GM11168 (cell line): Measurements from ENCODE around the gene DTX1.

Source experiments
- in situ Hi-C: fragments of 300-500 bp; cut with MboI; formaldehyde crosslinking; loops from one replicate; pipeline ENCODE4 v1.12.0; 2022; ENCODE audit warnings: low sequenced_read_pairs; ENCODE audit not compliant: unreplicated experiment

DTX1 gene

DNA sequence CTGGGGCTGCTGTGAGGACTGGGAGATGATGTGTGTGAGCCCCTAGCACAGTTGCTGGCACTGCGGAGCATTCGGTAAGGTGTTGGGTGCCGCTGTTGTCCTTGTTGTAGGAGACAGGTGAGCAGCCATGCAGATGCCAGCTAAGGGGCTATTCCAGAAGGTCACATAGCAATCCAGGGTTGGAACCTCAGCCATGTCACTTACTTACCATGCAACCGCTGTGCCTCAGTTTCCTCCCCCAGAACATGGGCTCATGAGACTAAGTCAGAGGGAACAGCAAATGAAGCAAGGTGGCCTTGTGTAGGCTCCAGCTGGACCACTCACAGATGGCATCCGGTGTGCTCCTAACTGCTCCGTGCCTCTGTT lies 13.2 kb downstream of the DTX1 start:
- in situ Hi-C loops: no loop called here

DNA sequence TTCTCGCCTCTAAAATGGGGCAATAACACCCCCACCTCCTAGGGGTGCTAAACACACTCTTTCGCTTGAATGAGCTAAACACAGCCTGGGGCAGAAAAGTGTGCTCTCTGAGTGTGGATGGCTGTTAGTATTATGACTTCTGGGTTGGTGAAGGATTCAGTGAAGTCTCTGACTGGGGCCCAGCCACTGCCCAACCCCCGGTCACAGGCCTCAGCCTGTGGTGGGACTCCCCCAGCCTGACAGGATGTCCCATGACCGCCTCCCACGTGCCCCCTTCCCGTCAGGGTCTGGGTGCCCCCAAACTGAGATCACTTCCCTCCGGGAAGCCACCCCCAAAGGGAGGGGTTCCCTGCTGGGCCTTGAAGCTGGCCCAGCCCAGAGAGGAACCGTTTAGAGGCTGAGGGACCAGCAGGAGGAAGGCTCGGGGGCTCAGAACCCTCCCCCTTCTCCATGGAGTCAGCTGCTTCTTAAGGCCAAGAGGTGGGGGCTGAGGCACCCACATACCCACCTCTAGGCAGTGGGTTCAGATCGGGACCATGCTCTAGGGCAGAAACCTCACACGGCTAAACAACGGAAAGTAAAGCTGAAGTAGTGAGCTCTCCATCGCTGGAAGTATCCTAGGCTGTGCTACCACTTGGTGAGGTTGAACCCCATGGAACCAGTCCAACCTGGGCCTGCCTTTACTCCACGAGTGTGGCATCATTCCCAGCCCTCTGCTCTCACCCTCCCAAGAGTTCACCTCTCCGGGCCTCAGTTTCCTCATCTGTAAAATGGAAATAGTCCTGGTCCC lies 13.8 kb downstream of the DTX1 start:
- in situ Hi-C loops: no loop called here

DNA sequence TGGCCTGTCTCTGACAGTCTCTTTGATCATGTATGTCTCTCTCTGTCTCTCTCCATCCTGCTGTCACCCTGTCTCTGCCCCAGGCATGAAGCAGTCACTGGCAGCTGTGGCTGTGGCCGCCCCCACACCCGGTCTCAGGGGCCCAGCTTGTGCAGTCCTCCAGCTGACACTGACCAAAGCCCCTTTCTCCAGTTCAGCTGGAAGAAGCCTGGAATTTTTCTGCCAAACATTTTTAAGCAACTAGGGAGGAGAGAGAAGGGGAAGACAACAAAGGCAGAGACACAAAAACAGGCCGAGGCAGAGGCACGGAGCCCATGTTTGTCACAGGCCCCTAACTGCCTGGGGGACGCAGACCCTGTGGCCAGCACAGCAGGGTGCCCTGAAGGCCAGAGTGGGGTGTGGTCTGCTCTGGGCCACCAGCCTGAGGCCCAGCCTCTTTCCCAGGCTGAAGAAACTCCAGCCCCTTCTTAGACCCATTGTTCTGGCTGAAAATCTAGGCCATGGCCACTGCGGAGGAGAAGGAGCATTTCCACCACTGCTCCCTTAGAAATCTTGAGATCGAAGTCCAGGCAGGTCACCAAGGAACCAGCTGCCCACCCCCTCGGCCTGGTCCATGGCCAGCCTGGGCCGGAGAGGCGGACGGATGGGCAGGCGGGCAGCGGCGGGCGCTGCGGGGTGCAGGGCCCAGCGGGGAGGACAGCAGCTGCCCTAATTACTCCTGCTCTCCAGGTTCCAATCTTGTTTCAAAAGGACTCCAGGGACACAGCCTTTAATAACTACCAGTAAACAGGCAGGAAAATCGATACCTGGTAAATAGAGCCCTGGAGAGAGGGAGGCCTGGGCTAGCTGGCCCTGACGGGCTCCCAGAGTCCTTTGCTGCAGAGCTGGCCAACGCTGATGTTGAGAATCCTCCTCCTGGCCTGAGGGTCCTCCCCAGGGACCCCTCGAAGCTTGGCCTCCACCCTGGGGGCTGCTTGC lies 14.9 kb downstream of the DTX1 start:
- in situ Hi-C loops: no loop called here

DNA sequence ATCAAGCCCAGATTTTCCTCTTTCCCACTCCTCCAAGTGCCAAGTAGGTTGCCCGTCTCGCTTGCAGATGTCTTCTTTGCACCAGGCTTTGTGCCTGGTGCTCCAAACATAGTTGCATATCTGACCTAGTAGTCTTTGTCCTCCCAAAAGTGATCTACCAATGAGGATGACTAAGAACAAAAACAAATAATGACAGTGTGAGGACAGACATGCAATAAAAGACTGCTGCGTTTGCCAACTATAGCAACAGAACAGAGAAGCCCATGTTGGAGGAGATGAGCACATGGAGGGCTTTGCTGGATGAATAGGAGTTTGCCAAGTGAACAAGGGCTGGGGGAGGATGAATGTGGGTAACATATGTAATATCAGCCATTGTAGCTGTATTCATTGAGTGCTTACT lies 15.6 kb downstream of the DTX1 start:
- in situ Hi-C loops: no loop called here

DNA sequence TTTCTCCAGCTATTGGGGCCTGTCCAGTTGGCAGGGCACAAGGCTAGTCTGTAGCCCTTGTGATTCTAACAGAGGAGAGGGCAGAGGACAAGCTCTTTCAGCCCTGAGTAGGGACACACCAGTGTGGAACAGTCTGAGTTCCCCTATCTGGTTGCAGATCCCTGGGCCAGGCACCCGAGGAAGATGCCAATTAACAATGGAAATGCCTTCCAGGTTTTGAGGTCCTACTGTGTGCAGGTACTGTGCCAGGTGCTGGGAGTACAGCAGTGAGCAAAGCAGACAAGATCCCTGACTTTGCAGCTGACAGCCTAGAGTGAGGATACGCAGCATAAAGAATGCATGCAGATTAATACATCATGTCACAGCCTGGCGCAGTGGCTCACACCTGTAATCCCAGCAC lies 17.1 kb downstream of the DTX1 start:
- in situ Hi-C loops: no loop called here

DNA sequence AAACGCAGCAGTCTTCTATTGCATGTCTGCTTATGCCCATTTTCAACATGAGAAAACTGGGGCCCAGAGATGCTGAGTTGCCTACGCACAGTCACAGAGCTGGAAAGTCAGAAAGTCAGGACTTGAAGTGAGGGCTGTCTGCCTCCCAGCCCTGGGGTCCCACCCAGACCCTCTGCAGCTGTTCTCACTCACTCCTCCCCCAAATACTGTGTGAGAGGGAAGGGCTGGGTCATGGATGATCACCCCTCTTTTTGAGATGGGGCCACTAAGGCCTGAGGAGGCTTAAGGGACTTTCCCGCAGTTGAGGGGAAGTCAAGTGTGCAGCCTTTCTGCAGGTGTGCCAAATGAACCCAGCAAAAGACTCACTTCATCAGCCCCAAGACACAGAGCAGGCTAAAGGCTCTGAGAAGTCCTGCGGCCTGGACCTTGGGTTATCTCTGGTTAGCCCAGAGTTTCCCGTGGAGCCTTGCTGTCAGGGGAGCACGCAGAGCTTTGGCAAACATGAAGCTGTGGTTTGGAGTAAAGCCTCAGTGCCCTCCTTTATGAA lies 18.7 kb downstream of the DTX1 start:
- in situ Hi-C loops: no loop called here

DNA sequence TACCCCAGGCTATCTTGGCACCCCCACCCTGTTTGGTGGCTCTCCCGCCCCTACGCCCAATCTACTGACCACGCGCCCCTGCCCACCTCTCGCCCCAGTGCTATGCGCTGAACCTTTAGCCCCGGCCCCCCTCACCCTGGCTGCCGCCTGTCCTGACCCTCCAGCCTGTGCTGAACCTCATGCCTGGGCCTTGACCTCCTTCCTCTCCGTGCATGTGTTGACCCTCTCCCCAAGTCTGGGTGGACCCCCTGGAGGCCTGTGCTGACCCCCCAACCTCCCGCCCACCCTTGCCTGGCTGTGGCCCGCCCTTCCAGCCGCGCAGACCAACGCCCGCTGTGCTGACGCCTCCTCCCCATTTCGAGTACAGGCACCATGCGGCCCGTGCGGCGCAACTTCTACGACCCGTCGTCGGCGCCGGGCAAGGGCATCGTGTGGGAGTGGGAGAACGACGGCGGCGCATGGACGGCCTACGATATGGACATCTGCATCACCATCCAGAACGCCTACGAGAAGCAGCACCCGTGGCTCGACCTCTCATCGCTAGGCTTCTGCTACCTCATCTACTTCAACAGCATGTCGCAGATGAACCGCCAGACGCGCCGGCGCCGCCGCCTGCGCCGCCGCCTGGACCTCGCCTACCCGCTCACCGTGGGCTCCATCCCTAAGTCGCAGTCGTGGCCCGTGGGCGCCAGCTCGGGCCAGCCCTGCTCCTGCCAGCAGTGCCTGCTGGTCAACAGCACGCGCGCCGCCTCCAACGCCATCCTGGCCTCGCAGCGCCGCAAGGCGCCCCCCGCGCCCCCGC lies 20.7 kb downstream of the DTX1 start:
- in situ Hi-C loops: no loop called here

DNA sequence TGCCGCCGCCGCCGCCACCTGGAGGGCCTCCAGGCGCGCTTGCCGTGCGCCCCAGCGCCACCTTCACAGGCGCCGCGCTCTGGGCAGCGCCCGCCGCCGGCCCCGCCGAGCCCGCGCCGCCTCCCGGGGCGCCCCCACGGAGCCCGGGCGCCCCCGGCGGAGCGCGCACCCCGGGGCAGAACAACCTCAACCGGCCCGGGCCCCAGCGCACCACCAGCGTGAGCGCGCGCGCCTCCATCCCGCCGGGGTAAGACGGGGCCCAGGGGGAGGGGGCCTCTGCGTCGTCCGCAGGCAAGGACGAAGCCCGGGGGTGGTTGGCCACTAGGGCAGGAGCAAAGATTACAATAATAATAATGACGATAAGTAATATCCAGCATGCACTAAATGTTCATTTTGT lies 21.3 kb downstream of the DTX1 start:
- in situ Hi-C loops: no loop called here

DNA sequence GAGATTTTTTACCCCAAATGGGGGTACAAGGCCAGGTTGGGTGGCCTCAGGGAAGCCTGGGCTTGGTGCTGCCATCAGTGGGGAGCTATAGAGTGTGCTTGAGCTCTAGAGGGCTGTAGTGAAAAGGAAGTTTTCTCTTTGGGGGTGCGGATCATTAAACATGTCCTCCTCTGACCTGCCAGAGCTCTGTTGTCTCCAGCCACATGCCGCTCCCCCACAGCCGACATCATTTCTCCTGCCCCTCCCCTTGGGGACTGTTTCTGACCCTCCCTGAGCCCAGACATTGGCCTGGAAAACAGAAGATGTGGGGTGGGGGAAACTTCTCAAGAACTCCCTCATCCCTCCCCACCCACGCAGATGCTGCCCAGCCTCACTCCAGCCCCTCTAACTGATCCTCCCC lies 25.3 kb downstream of the DTX1 start:
- in situ Hi-C loops: no loop called here

DNA sequence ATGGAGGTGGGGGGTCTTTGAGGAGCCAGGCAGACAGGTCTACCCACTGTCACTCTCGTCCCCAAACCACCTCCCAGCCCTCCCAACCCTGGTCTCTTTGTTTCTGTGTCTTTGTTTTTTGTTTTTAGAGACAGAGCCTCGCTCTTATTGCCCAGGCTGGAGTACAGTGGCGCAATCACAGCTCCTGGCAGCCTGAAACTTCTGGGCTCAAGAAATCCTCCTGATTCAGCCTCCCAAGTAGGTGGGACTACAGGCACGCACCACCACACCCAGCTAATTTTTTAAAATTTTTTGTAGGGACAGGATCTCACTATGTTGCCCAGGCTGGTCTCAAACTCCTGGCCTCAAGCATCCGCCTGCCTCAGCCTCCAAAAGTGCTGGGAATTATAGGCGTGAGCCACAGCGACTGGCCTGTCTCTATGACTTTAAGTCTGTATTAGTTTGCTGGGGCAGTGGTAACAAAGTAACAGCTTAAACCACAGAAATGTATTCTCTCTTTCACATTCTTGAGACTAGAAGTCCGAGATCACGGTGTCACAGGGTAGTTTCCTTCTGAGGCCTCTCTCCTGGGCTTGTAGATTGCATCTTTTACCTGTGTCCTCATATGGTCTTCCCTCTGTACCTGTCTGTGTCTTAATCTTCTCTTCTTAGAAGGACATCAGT lies 26.1 kb downstream of the DTX1 start:
- in situ Hi-C loops: no loop called here

DNA sequence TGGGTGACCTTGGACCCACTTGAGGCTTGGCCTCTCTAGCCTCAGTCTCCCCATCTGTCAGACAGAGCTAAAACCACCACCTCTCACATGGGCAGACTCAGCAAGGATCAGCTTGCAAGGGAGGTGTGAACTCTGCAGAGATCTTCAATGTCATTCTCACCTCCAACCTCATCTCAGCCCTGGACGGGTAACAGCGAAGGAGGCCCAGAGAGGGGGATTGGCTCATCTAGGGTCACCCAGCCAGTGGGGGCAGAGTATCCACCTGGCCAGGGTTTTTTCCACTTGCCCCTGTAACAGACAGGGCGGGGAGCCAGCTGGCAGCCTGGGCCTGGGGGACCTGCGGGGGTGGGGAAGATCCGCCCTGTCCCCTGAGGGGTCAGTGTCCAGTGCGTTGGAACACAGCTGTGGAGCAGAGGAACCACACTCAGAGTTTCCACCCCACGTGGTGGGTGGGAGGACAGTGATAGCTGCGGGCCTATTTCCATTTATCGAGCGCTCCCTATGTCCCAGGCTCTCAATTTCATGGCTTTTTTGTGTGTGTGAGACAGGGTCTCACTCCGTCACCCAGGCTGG lies 27.4 kb downstream of the DTX1 start:
- in situ Hi-C loops: no loop called here

DNA sequence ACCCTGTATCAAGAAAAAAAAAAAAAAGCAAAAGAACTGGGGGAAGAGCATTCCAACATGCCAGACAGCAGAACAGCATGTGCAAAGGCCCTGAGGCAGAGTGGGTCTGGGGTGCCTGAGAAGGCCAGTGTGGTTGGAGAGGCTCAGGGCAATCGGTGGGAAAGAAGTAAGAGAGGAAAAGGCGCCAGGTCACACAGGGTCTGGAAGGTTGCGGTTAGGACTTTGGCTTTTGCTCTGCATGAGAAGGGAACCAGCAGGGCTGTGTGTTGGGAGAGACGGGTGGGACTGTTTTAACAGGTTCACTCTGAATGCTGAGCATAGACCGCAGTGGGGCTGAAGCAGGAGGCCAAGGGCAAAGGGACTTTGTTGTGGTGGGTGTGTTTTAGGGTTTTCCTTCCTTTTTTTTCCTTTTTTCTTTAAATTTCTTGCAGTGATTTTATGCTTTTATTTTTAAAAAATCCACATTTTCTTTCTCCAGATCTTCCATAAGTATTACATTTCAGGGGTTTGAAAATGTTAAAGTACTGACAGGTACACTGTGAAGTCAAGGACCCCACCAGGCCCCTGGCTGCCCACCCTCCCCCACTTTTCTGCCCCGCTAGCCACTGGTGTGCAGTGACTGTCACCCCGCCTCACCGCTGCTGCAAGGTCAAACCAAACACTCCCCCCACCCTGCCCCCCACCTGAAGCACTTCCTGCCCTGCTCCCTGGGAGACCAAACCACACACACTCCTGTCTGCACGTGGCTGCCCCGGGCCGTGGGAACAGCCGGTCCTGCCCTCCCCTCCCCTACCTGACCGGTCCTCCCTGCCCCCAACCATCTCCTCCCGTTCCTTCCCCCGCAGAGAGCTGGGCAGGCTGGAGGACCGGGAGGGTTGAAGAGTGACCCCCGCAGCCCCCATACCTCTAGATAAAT lies 30.0 kb downstream of the DTX1 start:
- in situ Hi-C loops: no loop called here

DNA sequence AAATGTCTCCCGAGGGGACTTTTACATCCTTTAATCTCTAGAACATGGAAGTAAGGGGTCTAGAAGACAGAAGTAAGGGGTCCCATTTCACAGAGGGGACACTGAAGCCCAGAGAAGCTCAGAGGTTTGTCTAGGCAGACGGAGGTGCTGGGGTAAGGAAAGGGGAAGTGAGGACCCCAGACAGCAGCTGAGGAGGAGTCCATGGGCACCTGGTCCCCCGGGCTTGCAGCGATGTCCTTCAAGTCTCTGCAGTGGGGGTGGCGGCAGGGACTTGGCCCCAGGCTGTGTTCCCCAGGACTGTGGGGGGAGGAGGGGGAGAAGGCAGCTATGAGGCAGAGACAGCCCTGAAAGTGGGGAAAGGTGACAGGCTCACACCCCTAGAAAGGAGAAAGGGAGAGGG lies 30.7 kb downstream of the DTX1 start:
- in situ Hi-C loops: no loop called here

DNA sequence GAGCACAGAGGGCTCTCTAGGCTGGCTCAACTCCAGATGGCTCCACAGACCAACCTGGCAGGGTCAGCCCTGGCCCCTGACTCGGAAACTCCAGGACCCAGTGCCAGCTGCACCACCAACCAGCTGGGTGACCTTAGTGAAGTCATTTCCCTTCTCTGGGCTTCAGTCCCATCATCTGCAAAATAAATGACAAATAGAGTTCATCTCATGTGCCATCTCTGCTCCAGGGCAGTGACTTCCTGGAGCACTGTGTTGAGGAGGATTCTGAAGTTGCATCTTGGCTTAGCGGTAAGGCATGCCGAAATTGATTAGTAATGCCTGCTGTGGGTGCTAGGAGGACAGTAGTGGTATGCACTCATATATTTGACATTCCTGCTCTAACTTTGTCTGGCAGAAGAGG lies 31.5 kb downstream of the DTX1 start:
- in situ Hi-C loops: no loop called here

DNA sequence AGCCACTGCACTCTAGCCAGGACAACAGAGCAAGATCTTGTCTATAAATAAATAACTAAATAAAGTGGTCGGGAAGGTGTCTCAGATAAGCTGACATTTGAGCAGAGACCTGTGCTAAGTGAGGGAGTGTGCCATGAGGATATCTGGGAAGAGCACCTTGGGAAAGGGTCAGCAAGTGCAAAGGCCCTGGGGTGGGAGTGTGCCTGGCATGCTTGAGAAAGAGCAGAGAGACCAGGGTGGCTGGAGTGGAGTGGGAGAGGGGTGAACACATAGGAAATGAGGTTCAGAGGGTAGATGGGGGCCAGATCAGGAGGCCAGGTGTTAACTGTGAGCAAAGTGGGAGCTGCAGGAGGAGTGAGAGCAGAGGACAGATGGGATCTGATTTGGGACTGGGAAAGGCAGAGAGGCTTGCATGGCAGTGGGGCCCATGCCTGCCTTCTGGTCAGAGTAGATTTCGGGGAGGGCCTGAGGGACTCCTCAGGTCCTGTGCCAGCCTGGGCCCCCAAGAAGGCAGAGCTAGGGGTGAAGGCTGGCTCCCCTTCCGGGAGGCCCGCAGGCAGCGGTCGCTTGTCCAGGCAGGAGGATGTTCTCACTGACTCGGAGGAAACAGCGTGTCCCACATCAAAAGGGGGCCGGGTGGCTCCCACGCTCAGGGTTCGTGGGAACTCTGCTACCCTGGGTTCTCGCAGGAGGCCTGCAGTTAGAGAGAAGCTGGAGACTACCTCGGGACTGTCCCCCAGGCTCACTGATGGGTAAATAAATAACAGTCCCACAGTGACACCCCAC lies 32.6 kb downstream of the DTX1 start:
- in situ Hi-C loops: no loop called here

DNA sequence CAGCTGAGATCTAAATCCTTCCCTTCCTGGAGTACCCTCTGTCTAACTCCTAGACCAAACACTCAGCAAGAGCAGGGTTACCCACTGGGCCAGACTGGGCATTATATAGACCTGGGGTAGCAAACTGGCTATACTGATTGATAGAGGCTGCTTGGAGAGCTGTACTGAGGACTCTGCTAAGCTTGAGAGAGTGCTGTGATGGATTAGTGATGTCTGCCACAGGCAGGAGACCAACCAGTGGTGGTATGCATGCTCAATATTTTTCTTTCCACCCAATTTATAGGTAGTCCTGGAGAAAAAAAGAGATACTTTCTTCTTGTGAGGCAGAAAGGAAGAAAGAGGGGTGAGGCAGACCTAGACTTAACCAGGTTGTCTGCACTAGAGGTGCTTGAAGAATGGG lies 33.3 kb downstream of the DTX1 start:
- in situ Hi-C loops: no loop called here

DNA sequence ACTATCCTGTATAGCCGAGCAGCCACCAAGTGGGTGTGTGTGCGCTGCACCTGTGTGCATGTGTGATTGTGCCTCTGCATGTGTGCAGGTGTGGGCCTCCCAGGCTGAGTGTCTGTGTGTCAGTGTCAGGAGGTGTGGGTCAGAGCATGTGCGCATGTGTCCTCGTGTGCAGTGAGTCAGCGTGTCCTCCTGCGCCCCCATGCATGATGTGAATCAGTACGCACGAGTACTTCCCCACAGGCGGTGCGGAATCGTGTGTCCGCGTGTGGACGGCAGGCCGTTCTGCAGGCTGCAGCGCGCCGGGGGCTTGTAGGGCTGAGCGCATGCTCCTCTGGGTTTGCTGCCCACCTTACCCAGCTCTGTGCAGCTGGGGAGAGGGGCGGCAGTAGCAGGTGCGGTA lies 34.2 kb downstream of the DTX1 start:
- in situ Hi-C loops: no loop called here

DNA sequence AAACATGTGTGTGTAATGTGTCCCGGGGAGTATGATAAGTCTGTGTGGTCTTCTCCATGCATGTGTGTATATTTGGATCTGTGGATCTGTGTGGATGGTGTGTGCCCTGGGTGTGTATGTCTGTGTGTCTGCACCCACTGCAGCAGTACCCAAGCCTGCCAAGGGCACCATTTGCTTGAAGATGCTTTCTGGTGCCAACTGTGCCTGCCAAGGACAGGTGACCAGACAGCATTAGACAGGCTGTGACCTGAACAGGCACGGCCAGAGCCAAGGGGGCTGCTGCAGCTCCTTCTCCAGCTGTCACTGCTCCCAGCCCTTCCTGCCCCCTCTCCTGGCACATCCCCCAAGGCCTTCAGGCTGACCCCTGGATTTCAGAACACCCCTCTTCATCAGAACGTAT lies 35.0 kb downstream of the DTX1 start:
- in situ Hi-C loops: no loop called here
